CD14-positive monocyte (primary cell): Measurements from ENCODE around the gene TMEM213. TPM values are rescaled to one million over a fixed set of nuclear protein-coding genes. Genes with fewer than 3 reads are reported as not detected.

ENCODE experiments used
- DNase-seq, 3 donors: peaks; one replicate each; pipeline ENCODE4 v3.0.0-alpha.2; 2011 to 2022
- H2AFZ ChIP-seq: 2 replicates; pipeline ENCODE4 v1.6.0; 2012; ENCODE audit warnings: mild to moderate bottlenecking, low read depth, low read length, inconsistent platforms; ENCODE audit not compliant: insufficient read depth, poor library complexity, severe bottlenecking
- H3K27ac ChIP-seq, 2 donors: 1 replicate in 1 of 2; 2 replicates in 1 of 2; pipeline ENCODE4 v1.5.1; 2012 to 2013; ENCODE audit warnings: low read length in 2 of 2, control low read depth in 1 of 2, inconsistent platforms in 1 of 2, low read depth in 1 of 2, mild to moderate bottlenecking in 1 of 2
- H3K27me3 ChIP-seq, 2 donors: one replicate each; pipeline versions ENCODE4 v1.6.0 to v1.6.1; 2011 to 2013; ENCODE audit warnings: low read length in 2 of 2; ENCODE audit not compliant: control insufficient read depth in 2 of 2, insufficient read depth in 2 of 2
- H3K36me3 ChIP-seq, 2 donors: replicated peaks in 1 of 2; 1 replicate in 1 of 2; 2 replicates in 1 of 2; pipeline versions ENCODE4 v1.5.1 to v1.6.1; 2012 to 2013; ENCODE audit warnings: low read length in 2 of 2, control low read depth in 1 of 2, inconsistent platforms in 1 of 2, mild to moderate bottlenecking in 1 of 2; ENCODE audit not compliant: insufficient read depth in 2 of 2, control insufficient read depth in 1 of 2
- H3K4me1 ChIP-seq, 2 donors: 1 replicate in 1 of 2; 2 replicates in 1 of 2; pipeline versions ENCODE4 v1.5.1 to v1.6.1; 2012 to 2013; ENCODE audit warnings: low read length in 2 of 2, control low read depth in 1 of 2, inconsistent platforms in 1 of 2, mild to moderate bottlenecking in 1 of 2, moderate library complexity in 1 of 2; ENCODE audit not compliant: insufficient read depth in 2 of 2, control insufficient read depth in 1 of 2
- H3K4me2 ChIP-seq: replicated peaks from 2 replicates; pipeline ENCODE3; 2012; ENCODE audit warnings: low read length, moderate library complexity, mild to moderate bottlenecking; ENCODE audit not compliant: poor library complexity, severe bottlenecking; ENCODE audit errors: extremely low read depth
- H3K4me3 ChIP-seq, 3 experiments: fragments of 200-600 bp in 1 of 3; sonication (generic) in 1 of 3; replicated peaks in 1 of 3; 1 replicate in 2 of 3; 2 replicates in 1 of 3; pipeline ENCODE4 v1.5.1; 2011 to 2013; ENCODE audit warnings: low read length in 3 of 3, mild to moderate bottlenecking in 3 of 3, control low read depth in 2 of 3, low read depth in 2 of 3, inconsistent platforms in 1 of 3, moderate library complexity in 1 of 3
- H3K79me2 ChIP-seq: 2 replicates; pipeline ENCODE4 v1.6.0; 2012; ENCODE audit warnings: mild to moderate bottlenecking, control low read depth, inconsistent platforms, low read length, moderate library complexity; ENCODE audit not compliant: insufficient read depth
- H3K9ac ChIP-seq: 2 replicates; pipeline ENCODE4 v1.6.0; 2017; ENCODE audit warnings: low read length, mild to moderate bottlenecking; ENCODE audit not compliant: insufficient read depth, poor library complexity, severe bottlenecking
- H3K9me3 ChIP-seq, 2 donors: replicated peaks in 1 of 2; 1 replicate in 1 of 2; 2 replicates in 1 of 2; pipeline versions ENCODE4 v1.5.1 to v1.6.1; 2012 to 2013; ENCODE audit warnings: low read length in 2 of 2, control low read depth in 1 of 2; ENCODE audit not compliant: control insufficient read depth in 1 of 2, insufficient read depth in 1 of 2
- H4K20me1 ChIP-seq: 2 replicates; pipeline ENCODE4 v1.6.0; 2012; ENCODE audit warnings: mild to moderate bottlenecking, low read length, control low read depth, moderate library complexity; ENCODE audit not compliant: insufficient read depth
- H3K27ac Mint-ChIP-seq, 7 donors: one replicate each; pipeline ENCODE4 v1.8.0; 2020; ENCODE audit warnings: mild to moderate bottlenecking in 7 of 7, mixed read lengths in 7 of 7, moderate library complexity in 6 of 7, inconsistent platforms in 2 of 7
- H3K27me3 Mint-ChIP-seq, 3 donors: one replicate each; pipeline ENCODE4 v1.8.0; 2021 to 2022; ENCODE audit warnings: low read depth in 3 of 3, mild to moderate bottlenecking in 3 of 3, mixed read lengths in 3 of 3, moderate library complexity in 3 of 3, inconsistent platforms in 1 of 3
- H3K36me3 Mint-ChIP-seq, 2 donors: one replicate each; pipeline ENCODE4 v1.8.0; 2020; ENCODE audit warnings: mixed read lengths in 2 of 2, inconsistent platforms in 1 of 2, mild to moderate bottlenecking in 1 of 2
- H3K4me1 Mint-ChIP-seq: one replicate; pipeline ENCODE4 v1.8.0; 2020; ENCODE audit warnings: mild to moderate bottlenecking, mixed read lengths
- H3K4me3 Mint-ChIP-seq, 2 donors: one replicate each; pipeline ENCODE4 v1.8.0; 2020; ENCODE audit warnings: mild to moderate bottlenecking in 2 of 2, mixed read lengths in 2 of 2, moderate library complexity in 1 of 2
- H3K9me3 Mint-ChIP-seq, 7 donors: one replicate each; pipeline ENCODE4 v1.8.0; 2020 to 2022; ENCODE audit warnings: mixed read lengths in 7 of 7, mild to moderate bottlenecking in 6 of 7, moderate library complexity in 6 of 7, inconsistent platforms in 2 of 7
- WGBS: methylation state at CpG from one replicate; pipeline ENCODE4 v1.1.5; 2013; ENCODE audit warnings: missing lambda C conversion rate; ENCODE audit not compliant: insufficient coverage; 5-methylcytosine and 5-hydroxymethylcytosine counted together
- intact Hi-C, 2 donors: fragments of 100-400 bp; cut with micrococcal nuclease; formaldehyde crosslinking; loops; one replicate each; pipeline versions ENCODE4 v1.15.0 to v1.15.1; 2023
- polyA plus RNA-seq, 3 donors: library from polyadenylated mRNA; depleted of rRNA in 1 of 3; unstranded in 2 of 3; stranded (reverse) in 1 of 3; fragments of 300-500 nt in 2 of 3; fragments of >200 nt in 1 of 3; fragmentation: Illumina TruSeq in 2 of 3; gene quantifications; 1 replicate in 2 of 3; 2 replicates in 1 of 3; pipeline ENCODE4 v1.2.3, GENCODE V29; 2012 to 2021
- TF ChIP-seq, protein P1 (sequence below): fragments of 200-600 bp; IDR thresholded peaks from one replicate; pipeline ENCODE4 v1.8.0; 2022; ENCODE audit warnings: antibody characterized with exemption, mild to moderate bottlenecking

Gene TMEM213
- polyA plus RNA-seq, 3 donors = not detected

DNA sequence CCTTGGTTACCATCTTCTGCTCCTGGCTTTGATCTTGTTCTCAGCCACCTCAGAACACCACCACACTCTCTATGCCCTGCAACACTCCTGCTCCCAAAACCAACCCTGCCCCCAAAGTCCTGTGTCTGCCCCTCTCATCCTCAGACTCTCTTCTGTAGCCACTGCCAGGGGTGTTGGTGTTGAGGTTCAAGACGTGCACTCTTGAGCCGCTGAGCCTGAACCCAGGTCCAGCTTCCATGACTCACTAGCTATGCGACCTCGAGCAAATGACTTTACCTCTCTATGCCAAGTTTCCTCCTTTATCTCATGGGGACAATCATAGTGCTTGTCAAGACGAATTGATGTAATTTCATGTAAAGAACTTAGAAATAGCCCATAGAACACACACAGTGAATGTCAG lies 1.0 kb downstream of the TMEM213 start:
- Histone ChIP-seq H3K9me3 (no peaks in the 10 kb centered on the region), H3K27me3 (no peaks in the 10 kb centered on the region), H2AFZ (no peak overlapping the region), H3K4me3 (no peak overlapping the region), H3K4me1 (no peaks in the 10 kb centered on the region), H3K79me2 (no peaks in the 10 kb centered on the region), H3K4me2 (no peak overlapping the region), H3K36me3 (no peaks in the 10 kb centered on the region), H3K9ac (no peak overlapping the region), H3K27ac (no peak overlapping the region), H4K20me1 (no peaks in the 10 kb centered on the region)
- Mint-ChIP-seq H3K27ac (no peak overlapping the region), H3K36me3 (no peaks in the 10 kb centered on the region), H3K27me3 (peaks cover 1 to 10% (median 7%) of the 10 kb centered on the region in 3 donors), H3K4me1 (no peaks in the 10 kb centered on the region), H3K4me3 (no peak overlapping the region), H3K9me3 (peaks cover 0 to 8% (median 0%) of the 10 kb centered on the region in 7 donors)
- intact Hi-C loops = no loop called here
- no CpG with 5 or more reads among the region's 5 CpGs for WGBS
- TF ChIP-seq, protein P1, sequence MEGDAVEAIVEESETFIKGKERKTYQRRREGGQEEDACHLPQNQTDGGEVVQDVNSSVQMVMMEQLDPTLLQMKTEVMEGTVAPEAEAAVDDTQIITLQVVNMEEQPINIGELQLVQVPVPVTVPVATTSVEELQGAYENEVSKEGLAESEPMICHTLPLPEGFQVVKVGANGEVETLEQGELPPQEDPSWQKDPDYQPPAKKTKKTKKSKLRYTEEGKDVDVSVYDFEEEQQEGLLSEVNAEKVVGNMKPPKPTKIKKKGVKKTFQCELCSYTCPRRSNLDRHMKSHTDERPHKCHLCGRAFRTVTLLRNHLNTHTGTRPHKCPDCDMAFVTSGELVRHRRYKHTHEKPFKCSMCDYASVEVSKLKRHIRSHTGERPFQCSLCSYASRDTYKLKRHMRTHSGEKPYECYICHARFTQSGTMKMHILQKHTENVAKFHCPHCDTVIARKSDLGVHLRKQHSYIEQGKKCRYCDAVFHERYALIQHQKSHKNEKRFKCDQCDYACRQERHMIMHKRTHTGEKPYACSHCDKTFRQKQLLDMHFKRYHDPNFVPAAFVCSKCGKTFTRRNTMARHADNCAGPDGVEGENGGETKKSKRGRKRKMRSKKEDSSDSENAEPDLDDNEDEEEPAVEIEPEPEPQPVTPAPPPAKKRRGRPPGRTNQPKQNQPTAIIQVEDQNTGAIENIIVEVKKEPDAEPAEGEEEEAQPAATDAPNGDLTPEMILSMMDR = no peak
- DNase-seq = no peak

- peaks cover 0 to 8% (median 0%) of the 10 kb centered on the region in 7 donors for H3K9me3 Mint-ChIP-seq
- no peaks in the 10 kb centered on the region for H3K36me3 ChIP-seq
- H3K36me3 Mint-ChIP-seq = no peaks in the 10 kb centered on the region
- H3K4me2 ChIP-seq = no peak overlapping the region
- no peak overlapping the region for H3K9ac ChIP-seq
- intact Hi-C loops = no loop called here
- no peaks in the 10 kb centered on the region for H4K20me1 ChIP-seq
- no peaks in the 10 kb centered on the region for H3K79me2 ChIP-seq
- H3K4me3 ChIP-seq = no peak overlapping the region
- no peak overlapping the region for H3K27ac Mint-ChIP-seq
- H3K4me1 ChIP-seq = no peaks in the 10 kb centered on the region
- TF ChIP-seq, protein P1 = no peak
- 66% methylated on average over 2 of the region's 7 CpGs for WGBS
- no peak overlapping the region for H3K4me3 Mint-ChIP-seq
- no peak overlapping the region for H3K27ac ChIP-seq
- no peaks in the 10 kb centered on the region for H3K27me3 ChIP-seq
- DNase-seq = no peak
- H3K9me3 ChIP-seq = no peaks in the 10 kb centered on the region
- H2AFZ ChIP-seq = no peak overlapping the region
- H3K4me1 Mint-ChIP-seq = no peaks in the 10 kb centered on the region
- H3K27me3 Mint-ChIP-seq = peaks cover 3 to 8% (median 7%) of the 10 kb centered on the region in 3 donors
Measured at GRCh38 chr7:138799336-138800000, 1.7 kb downstream of the TMEM213 start.
